GM19240 (cell line): ENCODE measurements around the gene DAP.
"Not testable (repeated sequence)": the region's sequence is repeated elsewhere in the genome, so short reads cannot be mapped to it uniquely, and the experiment has no call there.

Source experiments
- DNase-seq: peaks from one replicate; pipeline ENCODE4 v3.0.0; 2011; ENCODE audit warnings: low spot score; ENCODE audit not compliant: insufficient read length

DAP gene

DNA sequence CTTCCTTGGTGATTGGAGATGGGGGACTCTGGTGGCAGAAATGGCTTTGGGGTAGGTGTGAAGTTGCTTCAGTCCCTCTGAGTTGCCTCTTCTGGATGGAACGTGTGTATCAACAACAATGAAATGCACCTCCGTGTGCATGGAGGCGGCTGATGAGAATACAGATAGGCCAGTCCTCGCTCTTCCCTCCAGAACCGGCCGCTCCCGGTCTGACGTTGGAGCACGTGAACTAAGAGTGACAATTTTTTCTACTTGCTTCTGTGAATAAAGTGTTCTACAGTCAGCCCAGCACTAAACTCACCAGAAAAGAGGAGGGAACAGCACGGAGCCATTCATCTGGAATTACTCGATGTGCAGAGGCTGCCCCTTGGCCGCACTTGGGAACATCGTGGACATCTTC, 106.5 kb downstream of the DAP start:
- no peak for DNase-seq

- no peak for DNase-seq
Observed at GRCh38 chr5:10653751-10654400, 107.2 kb downstream of the DAP start.

GRCh38 chr5:10653043-10653442, 108.0 kb downstream of the DAP start:
- DNase-seq: no peak

GRCh38 chr5:10652606-10653005, 108.4 kb downstream of the DAP start:
- DNase-seq: no peak

DNA sequence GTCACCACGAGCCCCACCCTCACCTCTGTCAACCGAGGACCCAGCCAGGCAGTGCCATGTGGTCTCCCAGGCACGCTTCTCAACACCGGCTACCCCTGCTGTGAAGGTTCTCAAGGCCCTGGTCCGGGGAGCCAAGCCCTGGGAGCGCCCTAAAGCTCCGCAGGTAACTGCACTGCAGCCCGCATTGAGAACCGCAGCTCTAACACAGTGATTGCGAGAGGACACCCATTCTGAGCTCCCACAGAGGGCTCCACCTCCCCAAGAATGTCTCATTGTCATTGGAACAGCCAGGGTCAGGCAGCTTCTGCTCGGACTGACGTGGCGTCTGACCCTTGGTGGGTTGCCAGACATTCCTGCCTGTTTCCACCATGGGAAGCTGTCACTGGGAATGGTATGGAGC, 108.9 kb downstream of the DAP start:
- DNase-seq: no peak

DNA sequence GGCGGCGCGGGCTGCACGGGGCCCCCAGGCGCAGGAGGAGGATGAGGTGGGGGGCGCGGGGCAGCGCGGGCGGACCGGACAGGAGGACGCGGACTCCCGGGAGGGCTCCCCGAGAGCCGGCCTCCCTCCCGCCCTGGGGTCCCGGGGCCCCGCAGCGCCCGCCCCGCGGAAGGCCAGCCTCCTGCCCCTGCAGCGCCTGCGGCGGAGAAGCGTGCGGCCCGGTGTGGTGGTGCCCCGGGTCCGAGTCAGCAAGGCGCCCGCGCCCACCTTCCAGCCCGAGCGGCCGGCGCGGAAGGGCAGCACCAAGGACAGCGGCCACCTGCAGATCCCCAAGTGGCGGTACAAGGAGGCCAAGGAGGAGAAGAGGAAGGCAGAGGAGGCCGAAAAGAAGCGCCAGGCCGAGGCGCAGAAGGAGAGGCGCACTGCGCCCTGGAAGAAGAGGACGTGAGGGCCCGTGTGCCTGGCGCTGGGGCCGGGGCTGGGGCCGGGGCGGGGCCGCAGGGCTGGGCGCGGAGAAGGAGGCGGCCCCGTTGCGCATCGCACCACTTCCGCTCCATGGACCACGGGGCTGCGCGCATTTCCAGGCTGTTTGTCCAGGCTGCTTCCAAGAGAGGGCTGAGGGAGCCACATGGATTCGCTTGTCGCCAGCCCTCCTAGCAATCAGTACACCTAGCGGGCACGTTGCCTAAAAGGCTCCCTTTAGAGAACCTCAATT, 111.2 kb downstream of the DAP start:
- no peak for DNase-seq

DNA sequence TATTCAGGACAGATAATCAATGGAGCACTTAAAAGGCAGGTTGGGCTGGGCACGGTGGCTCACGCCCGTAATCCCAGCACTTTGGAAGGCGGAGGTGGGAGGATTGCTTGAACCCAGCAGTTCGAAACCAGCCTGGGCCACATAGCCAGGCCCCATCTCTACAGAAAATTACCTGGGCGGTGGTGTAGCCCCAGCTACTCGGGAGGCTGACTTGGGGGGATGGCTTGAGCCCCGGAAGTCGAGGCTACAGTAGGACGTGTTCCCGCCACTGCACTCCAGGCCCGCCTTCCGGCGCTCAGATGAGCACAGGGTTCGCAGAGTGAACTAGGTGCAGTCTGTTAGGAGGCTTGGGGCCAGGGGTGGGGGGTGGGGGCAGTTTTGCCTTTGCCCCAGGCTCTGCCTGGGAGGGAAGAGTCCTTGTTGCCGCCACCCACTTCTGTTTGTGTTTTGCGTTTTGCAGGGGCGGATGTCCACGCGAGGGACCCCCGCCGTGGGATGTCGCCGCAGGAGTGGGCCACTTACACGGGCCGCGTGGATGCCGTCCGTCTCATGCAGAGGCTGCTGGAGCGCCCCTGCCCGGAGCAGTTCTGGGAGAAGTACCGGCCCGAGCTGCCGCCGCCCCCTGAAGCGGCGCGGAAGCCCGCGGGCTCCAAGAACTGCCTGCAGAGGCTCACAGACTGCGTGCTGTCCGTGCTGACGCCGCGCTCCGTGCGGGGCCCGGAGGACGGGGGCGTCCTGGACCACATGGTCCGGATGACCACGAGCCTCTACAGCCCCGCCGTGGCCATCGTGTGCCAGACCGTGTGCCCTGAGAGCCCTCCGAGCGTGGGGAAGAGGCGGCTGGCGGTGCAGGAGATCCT, 112.0 kb downstream of the DAP start:
- DNase-seq: no peak

DNA sequence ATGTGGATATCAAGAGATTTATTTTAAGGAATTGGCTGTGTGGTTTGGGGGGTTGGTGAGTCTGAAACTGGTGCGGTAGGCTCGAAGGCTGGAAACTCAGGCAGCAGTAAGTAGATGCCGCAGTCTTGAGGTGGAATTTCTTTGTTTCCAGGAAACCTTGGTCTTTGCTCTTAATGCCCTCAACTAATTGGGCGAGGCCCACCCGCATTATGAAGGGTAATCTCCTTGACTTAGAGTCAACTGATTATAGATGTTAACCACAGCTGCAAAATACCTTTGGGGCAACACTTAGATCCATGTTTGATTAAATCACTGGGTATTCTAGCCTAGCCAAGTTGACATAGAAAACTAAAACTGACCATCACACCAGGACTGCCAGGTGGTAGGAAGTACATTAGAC, 113.4 kb downstream of the DAP start:
- no peak for DNase-seq

GRCh38 chr5:10645671-10646070, 115.4 kb downstream of the DAP start:
- DNase-seq: no peak

GRCh38 chr5:10645146-10645545, 115.9 kb downstream of the DAP start:
- no peak for DNase-seq

DNA sequence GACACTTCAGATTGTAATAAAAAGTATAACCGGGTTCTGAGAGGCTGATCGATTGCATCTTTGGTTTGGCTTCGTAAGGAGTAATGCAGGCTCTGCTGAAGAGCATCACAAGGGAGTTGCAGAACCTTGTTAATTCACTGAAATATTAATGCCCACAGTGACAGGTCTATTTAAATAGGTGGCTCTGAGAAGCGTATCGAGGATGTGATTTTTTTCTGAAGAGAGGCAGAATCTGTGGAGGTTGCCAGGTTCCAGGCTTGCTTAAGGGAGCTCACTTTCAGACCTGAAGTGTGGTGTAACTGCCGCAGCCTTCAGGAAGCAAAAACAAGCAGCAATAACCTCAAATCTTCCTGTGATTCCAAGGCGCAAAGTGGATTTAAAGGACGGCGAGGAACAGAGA, 116.8 kb downstream of the DAP start:
- no peak for DNase-seq

GRCh38 chr5:10642367-10642766, 118.7 kb downstream of the DAP start:
- DNase-seq: no peak

GRCh38 chr5:10639846-10640368, 121.1 kb downstream of the DAP start:
- DNase-seq: no peak

DNA sequence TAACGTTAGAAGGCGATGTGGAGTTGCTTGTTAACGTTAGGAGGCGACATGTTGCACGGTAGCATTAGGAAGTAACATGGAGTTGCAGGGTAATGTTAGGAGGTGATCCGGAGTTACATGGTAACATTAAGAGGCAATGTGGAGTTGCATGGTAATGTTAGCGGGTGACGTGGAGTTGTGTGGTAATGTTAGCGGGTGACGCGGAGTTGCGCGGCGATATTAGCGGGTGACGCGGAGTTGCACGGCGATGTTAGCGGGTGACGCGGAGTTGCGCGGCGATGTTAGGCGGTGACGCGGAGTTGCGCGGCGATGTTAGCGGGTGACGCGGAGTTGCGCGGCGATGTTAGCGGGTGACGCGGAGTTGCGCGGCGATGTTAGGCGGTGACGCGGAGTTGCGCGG, 122.3 kb downstream of the DAP start:
- DNase-seq: not testable (repeated sequence)

- no peak for DNase-seq
Observed at GRCh38 chr5:10637944-10638343, 123.1 kb downstream of the DAP start.

GRCh38 chr5:10636363-10637142, 124.5 kb downstream of the DAP start:
- DNase-seq: no peak

DNA sequence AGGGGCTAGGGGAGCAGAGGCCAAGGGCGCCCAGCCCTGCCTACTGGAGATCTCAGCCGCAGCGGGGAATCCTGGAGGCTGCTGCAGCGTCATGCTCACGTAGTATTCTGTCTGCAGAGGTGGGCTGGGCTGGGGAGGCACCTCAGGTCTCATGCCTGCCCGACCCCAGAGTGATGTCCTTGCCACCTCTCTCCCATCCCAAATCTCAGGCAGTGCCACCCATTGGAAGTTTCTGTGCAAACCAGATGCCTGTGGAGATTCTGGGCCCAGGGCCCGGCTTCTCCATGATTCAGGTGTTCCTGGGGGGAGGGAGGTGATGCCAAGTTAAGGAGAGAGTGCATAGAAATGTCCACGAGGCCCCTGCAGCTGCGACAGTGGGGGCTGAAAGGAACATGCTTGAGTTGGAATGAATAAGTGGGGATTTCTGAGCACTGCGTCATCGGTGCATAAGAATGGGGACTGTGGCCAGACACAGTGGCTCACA, 125.1 kb downstream of the DAP start:
- DNase-seq: no peak

GRCh38 chr5:10635257-10635866, 125.7 kb downstream of the DAP start:
- DNase-seq: peak; percentile 66

DNA sequence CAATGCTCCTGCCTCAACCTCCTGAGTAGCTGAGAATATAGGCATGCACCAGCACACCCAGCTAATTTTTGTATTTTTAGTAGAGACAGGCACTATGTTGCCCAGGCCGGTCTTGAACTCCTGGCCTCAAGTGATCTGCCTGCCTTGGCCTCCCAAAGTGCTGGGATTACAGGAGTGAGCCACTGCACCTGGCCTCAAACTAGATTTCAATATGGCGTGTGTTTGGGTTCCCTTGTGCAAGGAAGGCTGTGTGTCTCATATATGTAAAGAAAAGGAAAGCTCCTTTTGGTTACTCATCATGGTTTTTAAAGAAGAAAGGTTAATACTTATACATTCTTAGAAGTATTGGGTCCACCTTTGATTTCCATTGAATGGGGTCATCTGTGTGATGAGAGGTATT, 126.5 kb downstream of the DAP start:
- DNase-seq: no peak

GRCh38 chr5:10634050-10634449, 127.0 kb downstream of the DAP start:
- no peak for DNase-seq
